ENCODE data around the gene INF2.
"Not testable (repeated sequence)": the region's sequence is repeated elsewhere in the genome, so short reads cannot be mapped to it uniquely, and the experiment has no call there.

The INF2 gene

GRCh38 chr14:104689109-104689880 is at the start of gene INF2:
Gene INF2, plus strand, starts transcription at chr14:104689618. Its CDS starts 11,748 bp downstream, at chr14:104701366.
- peak; percentile 47 for DNase-seq

GRCh38 chr14:104639885-104640548 is 49.4 kb upstream of the INF2 start:
- peak; percentile 53 for DNase-seq

DNA sequence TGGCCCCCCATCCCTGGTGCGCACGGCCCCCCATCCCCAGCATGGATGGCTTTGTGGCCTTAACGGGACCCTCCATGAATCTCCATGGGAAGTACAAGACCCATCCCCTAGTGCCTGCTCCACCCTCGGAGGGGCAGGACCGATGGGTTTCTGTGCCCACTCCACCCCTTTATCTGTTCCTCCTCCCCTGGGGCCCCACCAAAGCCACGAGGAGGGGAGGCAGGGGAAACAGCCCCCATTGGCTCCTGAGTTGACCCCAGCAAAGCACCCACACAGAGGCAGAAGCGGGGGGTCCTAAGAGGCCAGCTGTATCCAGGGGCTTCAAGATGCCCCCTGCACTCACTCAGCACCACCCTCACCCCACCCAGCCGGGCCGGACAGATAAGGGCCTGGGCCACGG is 48.7 kb upstream of the INF2 start:
- DNase-seq, result no peak

- DNase-seq, result no peak
These were observed 47.5 kb upstream of the INF2 start for GRCh38 chr14:104641753-104642539.

DNA sequence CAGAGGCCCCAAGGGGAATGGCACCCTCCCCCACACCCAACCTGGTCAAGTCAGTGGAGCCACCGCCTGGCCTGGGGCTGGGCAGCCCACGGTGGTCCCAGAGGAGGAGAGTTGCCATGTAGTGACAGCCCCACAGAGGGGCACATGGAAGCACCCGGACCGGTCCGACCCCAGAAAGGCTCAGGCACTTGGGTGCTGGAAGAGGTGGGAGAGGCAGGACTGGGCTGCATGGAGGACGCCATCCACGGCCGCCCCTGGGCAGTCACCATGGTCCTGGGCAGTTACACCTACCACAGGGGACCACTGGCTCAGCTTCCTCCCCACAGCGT is 46.9 kb upstream of the INF2 start:
- no peak for DNase-seq

- DNase-seq, result no peak
These were observed 46.1 kb upstream of the INF2 start for GRCh38 chr14:104643306-104643705.

DNA sequence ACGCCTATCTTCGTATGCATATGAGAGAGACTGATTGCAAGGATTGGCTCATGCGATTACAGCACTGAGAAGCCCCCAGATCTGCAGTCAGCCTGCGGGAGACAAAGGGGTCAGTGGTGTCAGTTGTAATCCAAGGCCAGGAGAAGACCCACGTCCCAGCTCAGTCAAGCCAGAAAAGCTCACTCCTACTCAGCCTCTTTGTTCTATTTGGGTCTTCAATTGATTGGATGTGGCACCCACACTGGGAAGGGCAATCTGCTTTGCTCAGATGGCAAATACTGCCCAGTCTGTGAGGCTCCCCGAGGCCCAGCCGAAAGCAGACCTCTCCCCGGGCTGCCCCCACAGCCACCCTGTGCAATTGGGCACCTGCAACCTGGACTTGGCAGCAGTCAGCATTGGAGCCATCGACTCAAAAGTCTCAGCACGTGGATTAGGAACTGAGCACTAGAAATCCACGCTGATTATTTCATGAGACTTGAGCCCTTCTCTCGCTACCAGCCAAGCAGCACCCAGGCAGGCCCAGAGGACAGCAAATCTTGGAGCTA is 45.3 kb upstream of the INF2 start:
- DNase-seq, result no peak

- no peak for DNase-seq
These were observed 44.6 kb upstream of the INF2 start for GRCh38 chr14:104644656-104645378.

DNA sequence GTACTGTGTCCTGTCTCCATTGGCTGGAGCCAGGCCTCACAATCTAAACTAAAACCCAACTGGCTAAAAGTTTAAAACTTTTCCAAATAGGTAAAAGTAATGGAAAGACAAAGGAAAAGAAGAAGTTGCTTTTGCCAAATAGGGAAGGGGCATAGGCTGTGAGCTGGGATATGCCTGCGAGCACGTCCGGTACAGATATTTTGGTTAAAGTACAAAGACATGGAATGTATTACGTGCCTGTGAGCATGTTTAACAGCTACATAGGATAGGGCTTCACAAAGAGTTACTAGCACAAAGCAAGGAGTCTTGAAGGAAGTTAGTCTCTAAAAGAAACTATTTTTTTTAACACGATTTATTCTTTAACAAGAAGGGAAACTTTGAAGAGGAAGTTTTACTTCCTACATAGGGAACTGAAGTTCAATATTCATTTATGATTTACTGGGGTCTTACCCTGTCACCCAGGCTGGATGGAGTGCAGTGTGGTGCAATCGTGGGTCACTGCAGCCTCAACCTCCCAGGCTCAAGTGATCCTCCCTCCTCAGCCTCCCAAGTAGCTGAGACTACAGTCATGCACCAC is 41.9 kb upstream of the INF2 start:
- DNase-seq, result no peak

DNA sequence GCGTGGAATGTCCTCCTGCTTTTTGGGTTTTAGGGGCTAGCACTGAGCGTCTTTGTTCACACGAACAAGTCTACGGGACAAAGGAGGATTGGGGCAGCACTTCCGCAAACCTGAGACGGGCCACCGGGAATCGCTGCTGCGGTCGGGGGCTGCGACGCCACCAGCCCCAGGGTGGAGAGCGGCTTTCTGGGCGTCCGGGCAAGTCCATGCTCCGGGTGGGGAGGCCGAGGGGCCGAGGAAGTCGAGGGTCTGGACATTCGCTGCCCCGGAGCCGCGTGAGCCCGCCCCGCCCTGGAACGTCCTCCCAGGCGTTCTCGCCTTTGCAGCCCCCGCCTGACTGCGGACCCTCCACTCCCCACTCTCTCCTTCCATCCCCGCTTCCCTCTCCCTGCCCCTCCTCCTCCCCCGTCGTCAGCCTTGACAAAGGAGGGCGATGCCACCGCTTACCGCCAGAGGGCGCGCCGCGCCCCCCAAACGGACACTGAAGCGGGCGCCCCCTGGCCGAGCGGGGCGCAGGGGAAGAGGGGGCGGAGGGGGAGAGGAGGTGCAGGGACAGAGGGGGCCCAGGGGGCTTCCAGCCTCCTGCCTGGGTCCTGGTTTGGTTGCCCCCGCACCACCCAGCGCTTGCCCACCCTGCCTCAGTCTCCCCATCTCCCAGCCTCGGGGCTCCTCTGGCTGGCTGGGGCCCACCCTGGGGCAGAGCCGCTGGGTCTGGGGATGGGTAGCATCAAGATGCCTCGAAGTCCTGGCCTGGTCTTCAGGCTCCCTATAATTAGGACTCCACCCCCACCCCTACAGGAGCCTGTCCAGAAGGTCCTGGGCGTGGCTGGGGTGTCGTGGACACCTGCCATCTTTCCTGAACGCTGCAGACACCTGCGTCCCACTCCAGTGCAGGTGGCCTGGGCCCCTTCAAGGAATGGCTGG is 39.1 kb upstream of the INF2 start:
- DNase-seq, result no peak

- DNase-seq, result no peak
These were observed 38.2 kb upstream of the INF2 start for GRCh38 chr14:104650981-104651875.

DNA sequence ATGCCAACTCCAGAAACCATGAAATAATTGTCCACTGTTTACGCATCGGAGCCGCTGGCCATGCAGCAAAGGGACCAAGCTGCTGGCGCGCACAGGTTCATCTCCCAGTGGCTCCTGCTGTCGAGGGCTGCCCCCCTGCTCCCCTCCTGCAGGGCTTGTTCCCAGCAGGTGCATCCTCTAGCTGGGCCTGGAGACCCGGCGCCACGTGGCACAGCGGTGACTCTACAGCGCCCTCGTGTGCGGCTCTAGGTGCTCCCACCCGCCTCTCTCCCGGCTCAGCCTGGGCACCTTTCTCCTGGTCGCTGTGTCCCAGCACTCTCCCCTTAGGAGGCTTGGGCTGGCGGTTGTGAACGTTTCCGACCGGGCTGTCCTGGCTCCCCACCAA is 37.5 kb upstream of the INF2 start:
- no peak for DNase-seq

DNA sequence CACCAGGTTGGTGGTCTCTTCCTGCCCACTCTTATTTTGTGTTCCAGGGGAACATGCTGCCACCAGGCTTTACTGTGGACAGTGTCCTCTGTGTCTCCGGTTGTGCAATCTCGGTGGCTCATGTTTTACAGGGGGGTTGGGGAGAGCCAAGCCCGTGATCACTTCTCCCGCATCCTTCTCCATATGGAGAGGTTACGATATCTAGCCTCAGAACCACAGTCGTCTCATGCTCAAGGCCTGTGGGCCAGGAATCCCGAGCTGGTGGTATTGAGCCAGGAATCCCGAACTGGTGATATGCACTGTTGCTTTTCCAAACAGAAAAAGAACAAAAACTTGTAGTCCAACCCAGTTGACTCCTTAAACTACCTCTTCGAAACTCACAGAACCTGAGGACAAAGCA is 37.0 kb upstream of the INF2 start:
- DNase-seq, result no peak

- not testable (repeated sequence) for DNase-seq
These were observed 36.1 kb upstream of the INF2 start for GRCh38 chr14:104653130-104653920.

- DNase-seq, result no peak
These were observed 35.3 kb upstream of the INF2 start for GRCh38 chr14:104654119-104654518.

GRCh38 chr14:104655128-104655848 is 34.1 kb upstream of the INF2 start:
- DNase-seq, result no peak

GRCh38 chr14:104656014-104656714 is 33.3 kb upstream of the INF2 start:
- no peak for DNase-seq

DNA sequence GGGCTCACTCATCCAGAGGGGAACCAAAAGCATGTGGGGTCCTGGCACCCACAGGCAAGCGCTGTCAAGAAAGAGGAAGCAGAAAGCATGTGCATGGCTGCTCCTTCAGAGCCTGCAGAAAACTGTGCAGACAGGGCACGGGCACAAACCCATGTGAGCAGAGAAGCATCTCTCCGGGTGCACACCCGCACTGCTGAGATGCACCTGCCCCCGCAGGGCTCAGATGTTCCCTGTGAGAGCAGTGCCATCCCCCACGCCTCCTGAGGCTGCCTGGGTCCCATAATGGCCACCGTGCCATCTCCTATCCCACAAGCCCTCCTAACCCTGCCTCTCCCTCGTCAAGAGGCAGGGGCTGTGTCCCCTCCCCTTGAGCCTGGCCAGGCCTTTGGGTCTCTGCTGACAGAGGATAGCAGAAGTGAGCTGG is 32.3 kb upstream of the INF2 start:
- DNase-seq, result no peak

Measured in NCI-H446 treated with DMSO at 0.1 percent for 48 hours (cell line).